Measurements from ENCODE around the gene CENPN.

The CENPN gene

GRCh38 chr16:80982646-80983045 lies 24.4 kb upstream of the CENPN start:
- ATAC-seq, result no peak
- TF ChIP-seq ARNTL (CRISPR knock-in tag; IDR thresholded peaks at IDR 0.05; ENCODE audit: borderline replicate concordance, low read depth) (no peak), ISL1 (CRISPR knock-in tag; IDR thresholded peaks at IDR 0.05) (no peak), OSR1 (CRISPR knock-in tag; IDR thresholded peaks at IDR 0.05) (no peak)

- ATAC-seq, result no peak
Measured at GRCh38 chr16:80984124-80984892, 22.7 kb upstream of the CENPN start.

GRCh38 chr16:80985611-80986010 lies 21.4 kb upstream of the CENPN start:
- no peak for TF ChIP-seq GLIS3 (CRISPR knock-in tag; IDR thresholded peaks at IDR 0.05)
- TF ChIP-seq TCF4 (CRISPR knock-in tag; IDR thresholded peaks at IDR 0.05; ENCODE audit: borderline replicate concordance), result no peak
- TF ChIP-seq ZNF70 (CRISPR knock-in tag; IDR thresholded peaks at IDR 0.05), result no peak
- TF ChIP-seq ISL1 (CRISPR knock-in tag; IDR thresholded peaks at IDR 0.05), result no peak
- no peak for ATAC-seq

More at GRCh38 chr16:80984124-80984892, 22.7 kb upstream of the CENPN start:
- TF ChIP-seq GLIS3 (CRISPR knock-in tag; IDR thresholded peaks at IDR 0.05), result no peak
- TF ChIP-seq ZFP30 (CRISPR knock-in tag; IDR thresholded peaks at IDR 0.05), result no peak
- TF ChIP-seq PATZ1 (CRISPR knock-in tag; IDR thresholded peaks at IDR 0.05; ENCODE audit: borderline replicate concordance), result no peak
- no peak for TF ChIP-seq CSRNP3 (CRISPR knock-in tag; IDR thresholded peaks at IDR 0.05)
- TF ChIP-seq TSHZ2 (CRISPR knock-in tag; IDR thresholded peaks at IDR 0.05), result no peak
- no peak for TF ChIP-seq ZNF8 (CRISPR knock-in tag; IDR thresholded peaks at IDR 0.05)
- no peak for TF ChIP-seq ZC3H10 (CRISPR knock-in tag; IDR thresholded peaks at IDR 0.05)
- no peak for TF ChIP-seq POU6F1 (CRISPR knock-in tag; IDR thresholded peaks at IDR 0.05; ENCODE audit: borderline replicate concordance, low read depth)
- TF ChIP-seq ESRRG (CRISPR knock-in tag; IDR thresholded peaks at IDR 0.05), result no peak
- TF ChIP-seq OSR1 (CRISPR knock-in tag; IDR thresholded peaks at IDR 0.05), result no peak
- no peak for TF ChIP-seq TOX (CRISPR knock-in tag; IDR thresholded peaks at IDR 0.05; ENCODE audit: borderline replicate concordance)
- no peak for TF ChIP-seq TCF4 (CRISPR knock-in tag; IDR thresholded peaks at IDR 0.05; ENCODE audit: borderline replicate concordance)
- TF ChIP-seq PPARA (CRISPR knock-in tag; IDR thresholded peaks at IDR 0.05; ENCODE audit: borderline replicate concordance), result no peak

GRCh38 chr16:80986557-80986956 lies 20.5 kb upstream of the CENPN start:
- TF ChIP-seq TOX (CRISPR knock-in tag; IDR thresholded peaks at IDR 0.05; ENCODE audit: borderline replicate concordance), result no peak
- TF ChIP-seq ZFP3 (CRISPR knock-in tag; IDR thresholded peaks at IDR 0.05), result no peak
- TF ChIP-seq CREB5 (CRISPR knock-in tag; IDR thresholded peaks at IDR 0.05; ENCODE audit: low read depth), result no peak
- no peak for TF ChIP-seq PPARA (CRISPR knock-in tag; IDR thresholded peaks at IDR 0.05; ENCODE audit: borderline replicate concordance)
- no peak for TF ChIP-seq ZNF565 (CRISPR knock-in tag; conservative IDR thresholded peaks at IDR 0.05; ENCODE audit: low read depth)
- TF ChIP-seq POU6F1 (CRISPR knock-in tag; IDR thresholded peaks at IDR 0.05; ENCODE audit: borderline replicate concordance, low read depth), result no peak
- TF ChIP-seq BACH2 (CRISPR knock-in tag; IDR thresholded peaks at IDR 0.05; ENCODE audit: borderline replicate concordance), result no peak
- TF ChIP-seq OSR1 (CRISPR knock-in tag; IDR thresholded peaks at IDR 0.05), result no peak
- TF ChIP-seq TSHZ2 (CRISPR knock-in tag; IDR thresholded peaks at IDR 0.05), result no peak
- no peak for TF ChIP-seq ZNF70 (CRISPR knock-in tag; IDR thresholded peaks at IDR 0.05)
- ATAC-seq, result no peak
